Mucosa of rectum (tissue), 2 donors: ENCODE measurements around the gene ZMPSTE24.

Experiments
- H3K27ac ChIP-seq, 2 donors: one replicate each; pipeline ENCODE4 v1.7.0; 2013; ENCODE audit warnings: inconsistent platforms in 2 of 2, low read depth in 2 of 2, low read length in 2 of 2
- H3K27me3 ChIP-seq, 2 donors: one replicate each; pipeline ENCODE4 v1.7.0; 2013; ENCODE audit warnings: low read length in 2 of 2; ENCODE audit not compliant: control insufficient read depth in 2 of 2, insufficient read depth in 2 of 2
- H3K36me3 ChIP-seq, 2 donors: one replicate each; pipeline ENCODE4 v1.7.0; 2013; ENCODE audit warnings: low read length in 2 of 2; ENCODE audit not compliant: control insufficient read depth in 2 of 2, insufficient read depth in 2 of 2
- H3K4me1 ChIP-seq, 2 donors: one replicate each; pipeline ENCODE4 v1.7.0; 2013; ENCODE audit warnings: low read length in 2 of 2, mild to moderate bottlenecking in 1 of 2; ENCODE audit not compliant: control insufficient read depth in 2 of 2, insufficient read depth in 2 of 2
- H3K4me3 ChIP-seq, 2 donors: one replicate each; pipeline ENCODE4 v1.7.0; 2013; ENCODE audit warnings: low read length in 2 of 2
- H3K9ac ChIP-seq, 2 donors: one replicate each; pipeline ENCODE4 v1.7.0; 2013; ENCODE audit warnings: low read length in 2 of 2, low read depth in 1 of 2, mild to moderate bottlenecking in 1 of 2
- H3K9me3 ChIP-seq, 2 donors: one replicate each; pipeline ENCODE4 v1.7.0; 2013; ENCODE audit warnings: low read length in 2 of 2; ENCODE audit not compliant: control insufficient read depth in 2 of 2
- donor health status: healthy.
- donor health status: Normal muscosa, but diverticular disease.

The ZMPSTE24 gene

GRCh38 chr1:40302475-40302874 is 44.4 kb downstream of the ZMPSTE24 start:
- H3K4me3 ChIP-seq, result no peak overlapping the region
- H3K36me3 ChIP-seq, result no peaks in the 10 kb centered on the region
- no peaks in the 10 kb centered on the region for H3K27me3 ChIP-seq
- H3K9ac ChIP-seq, result no peak overlapping the region
- H3K27ac ChIP-seq, result no peak overlapping the region
- H3K9me3 ChIP-seq, result no peaks in the 10 kb centered on the region
- no peaks in the 10 kb centered on the region for H3K4me1 ChIP-seq

GRCh38 chr1:40303051-40303771 is 45.2 kb downstream of the ZMPSTE24 start:
- Histone ChIP-seq H3K27ac (no peak overlapping the region), H3K9ac (no peak overlapping the region), H3K27me3 (no peaks in the 10 kb centered on the region), H3K36me3 (no peaks in the 10 kb centered on the region), H3K9me3 (no peaks in the 10 kb centered on the region), H3K4me1 (no peaks in the 10 kb centered on the region), H3K4me3 (no peak overlapping the region)

GRCh38 chr1:40303790-40304189 is 45.8 kb downstream of the ZMPSTE24 start:
- Histone ChIP-seq H3K27ac (no peak overlapping the region), H3K4me3 (no peak overlapping the region), H3K36me3 (no peaks in the 10 kb centered on the region), H3K4me1 (no peaks in the 10 kb centered on the region), H3K9me3 (no peaks in the 10 kb centered on the region), H3K27me3 (no peaks in the 10 kb centered on the region), H3K9ac (no peak overlapping the region)

GRCh38 chr1:40305451-40305850 is 47.4 kb downstream of the ZMPSTE24 start:
- no peak overlapping the region for H3K27ac ChIP-seq
- H3K4me3 ChIP-seq, result no peak overlapping the region
- no peaks in the 10 kb centered on the region for H3K9me3 ChIP-seq
- H3K36me3 ChIP-seq, result no peaks in the 10 kb centered on the region
- H3K9ac ChIP-seq, result no peak overlapping the region
- H3K4me1 ChIP-seq, result no peaks in the 10 kb centered on the region
- H3K27me3 ChIP-seq, result no peaks in the 10 kb centered on the region

GRCh38 chr1:40305871-40306270 is 47.8 kb downstream of the ZMPSTE24 start:
- no peaks in the 10 kb centered on the region for H3K4me1 ChIP-seq
- no peak overlapping the region for H3K9ac ChIP-seq
- no peak overlapping the region for H3K4me3 ChIP-seq
- H3K27me3 ChIP-seq, result no peaks in the 10 kb centered on the region
- no peak overlapping the region for H3K27ac ChIP-seq
- H3K36me3 ChIP-seq, result no peaks in the 10 kb centered on the region
- H3K9me3 ChIP-seq, result no peaks in the 10 kb centered on the region

- Histone ChIP-seq H3K27me3 (no peaks in the 10 kb centered on the region), H3K4me1 (no peaks in the 10 kb centered on the region), H3K9me3 (no peaks in the 10 kb centered on the region), H3K36me3 (no peaks in the 10 kb centered on the region), H3K27ac (no peak overlapping the region), H3K9ac (no peak overlapping the region), H3K4me3 (no peak overlapping the region)
Observed at GRCh38 chr1:40306296-40306695, 48.3 kb downstream of the ZMPSTE24 start.

GRCh38 chr1:40307186-40307585 is 49.1 kb downstream of the ZMPSTE24 start:
- H3K9me3 ChIP-seq, result no peaks in the 10 kb centered on the region
- no peaks in the 10 kb centered on the region for H3K36me3 ChIP-seq
- H3K27ac ChIP-seq, result no peak overlapping the region
- H3K9ac ChIP-seq, result no peak overlapping the region
- peaks cover 3 to 4% of the 10 kb centered on the region in 2 donors for H3K4me1 ChIP-seq
- no peaks in the 10 kb centered on the region for H3K27me3 ChIP-seq
- H3K4me3 ChIP-seq, result no peak overlapping the region

- Histone ChIP-seq H3K27me3 (no peaks in the 10 kb centered on the region), H3K4me1 (peaks cover 8 to 10% of the 10 kb centered on the region in 2 donors), H3K36me3 (no peaks in the 10 kb centered on the region), H3K27ac (no peak overlapping the region), H3K9me3 (no peaks in the 10 kb centered on the region), H3K4me3 (no peak overlapping the region), H3K9ac (no peak overlapping the region)
Observed at GRCh38 chr1:40308036-40308727, 50.1 kb downstream of the ZMPSTE24 start.

- Histone ChIP-seq H3K27ac (no peak overlapping the region), H3K4me1 (peaks cover 8 to 10% of the 10 kb centered on the region in 2 donors), H3K9ac (no peak overlapping the region), H3K9me3 (no peaks in the 10 kb centered on the region), H3K36me3 (no peaks in the 10 kb centered on the region), H3K4me3 (no peak overlapping the region), H3K27me3 (no peaks in the 10 kb centered on the region)
Observed at GRCh38 chr1:40309374-40310128, 51.5 kb downstream of the ZMPSTE24 start.

GRCh38 chr1:40310129-40310461 is 52.1 kb downstream of the ZMPSTE24 start:
- no peaks in the 10 kb centered on the region for H3K36me3 ChIP-seq
- H3K4me3 ChIP-seq, result no peak overlapping the region
- no peak overlapping the region for H3K27ac ChIP-seq
- H3K9me3 ChIP-seq, result no peaks in the 10 kb centered on the region
- H3K27me3 ChIP-seq, result no peaks in the 10 kb centered on the region
- H3K4me1 ChIP-seq, result peaks cover 8 to 11% of the 10 kb centered on the region in 2 donors
- no peak overlapping the region for H3K9ac ChIP-seq
